ENCODE results near the gene OXNAD1.

The OXNAD1 gene

GRCh38 chr3:16252243-16252978 is 12.6 kb upstream of the OXNAD1 start:
- no peak for FAIRE-seq
- TF ChIP-seq, protein P1, sequence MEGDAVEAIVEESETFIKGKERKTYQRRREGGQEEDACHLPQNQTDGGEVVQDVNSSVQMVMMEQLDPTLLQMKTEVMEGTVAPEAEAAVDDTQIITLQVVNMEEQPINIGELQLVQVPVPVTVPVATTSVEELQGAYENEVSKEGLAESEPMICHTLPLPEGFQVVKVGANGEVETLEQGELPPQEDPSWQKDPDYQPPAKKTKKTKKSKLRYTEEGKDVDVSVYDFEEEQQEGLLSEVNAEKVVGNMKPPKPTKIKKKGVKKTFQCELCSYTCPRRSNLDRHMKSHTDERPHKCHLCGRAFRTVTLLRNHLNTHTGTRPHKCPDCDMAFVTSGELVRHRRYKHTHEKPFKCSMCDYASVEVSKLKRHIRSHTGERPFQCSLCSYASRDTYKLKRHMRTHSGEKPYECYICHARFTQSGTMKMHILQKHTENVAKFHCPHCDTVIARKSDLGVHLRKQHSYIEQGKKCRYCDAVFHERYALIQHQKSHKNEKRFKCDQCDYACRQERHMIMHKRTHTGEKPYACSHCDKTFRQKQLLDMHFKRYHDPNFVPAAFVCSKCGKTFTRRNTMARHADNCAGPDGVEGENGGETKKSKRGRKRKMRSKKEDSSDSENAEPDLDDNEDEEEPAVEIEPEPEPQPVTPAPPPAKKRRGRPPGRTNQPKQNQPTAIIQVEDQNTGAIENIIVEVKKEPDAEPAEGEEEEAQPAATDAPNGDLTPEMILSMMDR (IDR thresholded peaks at IDR 0.05; ENCODE audit: insufficient read depth, missing control alignments): no peak
- DNase-seq (ENCODE audit: insufficient read length, low spot score): no peak

DNA sequence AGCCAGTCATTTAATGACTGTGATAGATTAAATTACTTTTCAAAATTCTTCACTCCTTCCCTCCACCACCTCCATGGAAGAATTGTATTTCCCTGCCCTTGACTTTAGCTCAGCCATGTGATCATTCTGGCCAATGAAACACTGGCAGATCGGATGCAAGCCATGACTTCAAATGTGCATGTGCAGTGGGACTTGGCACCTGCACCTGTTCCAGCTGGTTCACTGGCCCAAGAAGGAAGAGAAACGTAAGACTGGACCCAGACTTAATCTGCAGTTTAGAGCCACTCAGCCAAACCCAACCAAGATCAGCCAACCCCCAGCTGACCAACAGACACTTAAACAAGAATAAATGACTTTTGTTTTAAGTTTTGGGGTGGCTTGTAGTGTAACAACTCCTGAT is 12.0 kb upstream of the OXNAD1 start:
- TF ChIP-seq, protein P1 (IDR thresholded peaks at IDR 0.05; ENCODE audit: insufficient read depth, missing control alignments): no peak
- DNase-seq (ENCODE audit: insufficient read length, low spot score) (no peak), FAIRE-seq (no peak)

GRCh38 chr3:16253601-16254000 is 11.4 kb upstream of the OXNAD1 start:
- TF ChIP-seq, protein P1 (IDR thresholded peaks at IDR 0.05; ENCODE audit: insufficient read depth, missing control alignments): no peak
- DNase-seq (ENCODE audit: insufficient read length, low spot score): no peak
- FAIRE-seq: no peak

DNA sequence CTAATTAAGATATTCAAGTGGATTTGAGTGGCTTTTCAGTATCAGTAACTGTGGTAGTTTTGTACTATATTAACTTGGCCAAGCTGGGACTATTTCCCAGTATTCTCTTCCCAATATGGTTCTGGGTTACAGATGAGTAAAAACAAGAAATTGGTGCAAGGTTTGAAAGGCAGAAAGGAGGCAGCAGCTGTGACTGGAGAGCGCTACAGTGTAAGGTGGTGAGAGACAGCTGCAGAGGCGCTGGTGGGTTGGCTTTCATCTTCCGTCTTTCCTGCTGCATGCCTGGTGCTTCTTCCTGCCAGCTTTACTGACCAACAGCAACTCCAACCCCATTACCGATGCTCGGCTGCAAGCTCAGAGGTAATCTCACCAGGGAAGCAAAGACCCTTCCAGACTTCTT is 10.1 kb upstream of the OXNAD1 start:
- no peak for FAIRE-seq
- TF ChIP-seq, protein P1 (IDR thresholded peaks at IDR 0.05; ENCODE audit: insufficient read depth, missing control alignments): no peak
- DNase-seq (ENCODE audit: insufficient read length, low spot score): no peak

- no peak for DNase-seq (ENCODE audit: insufficient read length, low spot score)
- TF ChIP-seq, protein P1 (IDR thresholded peaks at IDR 0.05; ENCODE audit: insufficient read depth, missing control alignments): no peak
- FAIRE-seq: no peak
Measured at GRCh38 chr3:16255326-16255725, 9.7 kb upstream of the OXNAD1 start.

GRCh38 chr3:16255726-16256125 is 9.3 kb upstream of the OXNAD1 start:
- no peak for DNase-seq (ENCODE audit: insufficient read length, low spot score)
- FAIRE-seq: no peak

DNA sequence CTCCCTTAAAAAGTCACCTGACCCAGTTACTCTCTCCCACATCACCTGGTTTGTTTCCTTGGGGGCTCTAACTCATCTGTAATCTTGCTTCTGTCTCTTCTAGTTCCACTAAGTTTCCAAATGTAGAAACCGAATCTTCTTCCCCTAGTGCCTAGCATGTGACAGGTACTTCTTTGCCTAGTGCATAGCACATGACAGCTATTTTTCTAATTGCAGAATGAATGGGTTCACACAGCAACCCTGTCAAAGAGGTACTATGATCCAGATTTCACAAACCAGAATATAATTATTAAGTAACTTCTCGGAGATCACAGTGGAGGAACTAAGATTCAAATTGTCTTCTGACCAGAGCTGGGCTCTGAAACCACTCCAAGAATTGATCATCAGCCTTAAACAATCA is 7.7 kb upstream of the OXNAD1 start:
- FAIRE-seq (no peak), DNase-seq (ENCODE audit: insufficient read length, low spot score) (no peak)
- TF ChIP-seq, protein P1 (IDR thresholded peaks at IDR 0.05; ENCODE audit: insufficient read depth, missing control alignments): no peak

More at GRCh38 chr3:16255726-16256125, 9.3 kb upstream of the OXNAD1 start:
- TF ChIP-seq, protein P1 (IDR thresholded peaks at IDR 0.05; ENCODE audit: insufficient read depth, missing control alignments): no peak
